ENCODE data around the gene C1QBP.
"Not testable (repeated sequence)": the region's sequence is repeated elsewhere in the genome, so short reads cannot be mapped to it uniquely, and the experiment has no call there.

C1QBP gene

DNA sequence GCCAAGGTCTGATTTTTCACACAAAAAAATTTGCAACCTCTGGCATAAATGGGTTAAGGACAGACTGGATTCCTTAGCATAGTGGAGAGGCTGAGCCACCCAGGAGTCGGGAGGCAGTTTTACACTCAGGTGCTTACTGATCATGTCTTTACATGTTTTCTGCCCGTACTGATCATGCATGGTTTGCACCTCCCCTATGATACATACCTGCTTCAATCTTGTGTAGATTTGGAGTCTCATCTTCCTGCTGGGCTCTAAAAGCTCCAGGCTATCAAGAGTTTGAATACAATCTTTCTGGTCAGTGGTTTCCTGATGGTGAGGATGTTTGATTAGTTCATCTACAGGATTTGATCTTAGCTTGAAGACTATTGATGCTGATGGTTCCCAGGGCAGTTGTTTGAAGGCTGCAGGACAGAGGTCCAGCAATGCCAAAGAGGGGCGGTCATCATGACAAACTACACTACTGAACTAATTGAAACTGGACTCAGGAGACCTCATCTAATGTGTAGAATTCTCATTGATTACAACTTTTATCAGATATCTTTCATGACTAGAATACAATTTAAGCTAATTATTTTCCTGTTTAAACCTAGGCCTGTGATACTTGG lies 6.9 kb downstream of the C1QBP start:
- DNase-seq: no peak

DNA sequence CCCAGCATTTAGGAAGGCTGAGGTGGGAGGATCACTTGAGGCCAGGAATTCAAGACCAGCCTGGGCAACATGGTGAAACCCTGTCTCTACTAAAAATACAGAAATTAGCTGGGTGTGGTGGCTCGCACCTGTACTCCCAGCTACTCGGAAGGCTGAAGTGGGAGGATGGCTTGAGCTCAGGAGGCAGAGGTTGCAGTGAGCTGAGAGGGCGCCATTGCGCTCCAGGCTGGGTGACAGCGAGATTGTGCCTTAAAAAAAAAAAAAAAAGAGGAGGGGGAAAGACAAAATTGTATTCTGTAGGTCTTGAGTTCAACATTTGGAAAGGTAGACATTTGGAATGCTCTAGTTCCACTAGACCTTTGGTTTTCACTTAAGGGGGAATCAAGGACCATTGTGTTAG lies 7.7 kb downstream of the C1QBP start:
- DNase-seq: not testable (repeated sequence)

DNA sequence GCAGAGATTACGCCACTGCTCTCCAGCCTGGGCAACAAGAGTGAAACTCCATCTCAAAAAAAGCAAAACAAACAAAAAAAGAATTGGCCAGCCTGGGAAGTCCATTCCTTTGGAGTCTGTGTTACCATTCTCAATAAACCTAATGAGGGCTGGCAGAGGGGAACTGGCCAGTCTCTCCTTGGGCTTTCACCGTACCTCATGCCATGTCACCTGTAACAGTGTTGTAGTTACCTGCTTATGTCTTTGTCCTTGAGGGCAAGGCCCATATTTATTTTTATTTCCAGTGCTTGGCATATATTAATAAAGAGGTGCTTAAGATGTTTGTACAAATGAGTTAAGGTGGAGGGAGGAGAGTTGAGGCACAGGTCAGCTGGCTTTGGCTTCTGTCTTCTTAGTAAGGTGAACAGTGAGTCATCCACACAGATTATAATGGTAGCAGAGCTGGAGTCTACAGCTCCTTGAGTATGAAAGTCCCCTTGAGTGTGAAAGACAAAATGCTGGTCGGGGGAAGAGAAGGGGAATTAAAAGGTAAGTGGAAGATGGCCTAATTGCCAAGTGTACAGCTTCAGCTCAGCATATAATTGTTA lies 8.4 kb downstream of the C1QBP start:
- DNase-seq: no peak

DNA sequence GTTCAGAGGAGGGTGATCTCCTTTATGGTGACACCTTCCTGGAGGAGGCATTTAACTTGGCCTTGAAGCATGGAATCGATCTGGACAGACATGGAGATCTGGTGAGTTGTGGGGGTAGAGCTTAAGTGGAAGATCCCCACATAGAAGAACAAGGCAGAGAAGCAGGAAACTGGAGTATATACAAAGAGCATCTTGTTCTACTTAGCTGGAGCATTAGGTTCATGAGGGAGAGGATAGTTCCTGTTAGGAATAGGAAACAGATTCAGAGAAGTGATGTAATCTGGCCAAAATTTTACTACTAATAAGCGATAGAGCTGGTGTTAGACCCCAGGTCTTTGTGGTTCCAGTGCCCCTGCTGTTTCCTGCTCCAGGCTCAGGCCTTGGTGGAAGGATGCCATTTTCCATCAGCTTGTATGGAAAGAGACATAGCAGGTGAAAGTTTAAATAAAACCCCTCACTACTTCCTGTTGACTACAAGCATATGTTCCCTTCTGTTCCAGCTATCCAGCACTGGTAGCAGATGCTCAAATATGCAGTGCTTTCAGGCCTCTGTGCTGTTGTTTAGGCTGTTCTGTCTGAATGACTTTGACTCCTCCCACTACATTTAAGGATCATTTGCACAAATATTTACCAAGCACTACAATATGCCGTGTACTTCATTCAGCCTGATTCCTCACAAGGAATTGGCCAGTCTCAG lies 9.6 kb downstream of the C1QBP start:
- no peak for DNase-seq

DNA sequence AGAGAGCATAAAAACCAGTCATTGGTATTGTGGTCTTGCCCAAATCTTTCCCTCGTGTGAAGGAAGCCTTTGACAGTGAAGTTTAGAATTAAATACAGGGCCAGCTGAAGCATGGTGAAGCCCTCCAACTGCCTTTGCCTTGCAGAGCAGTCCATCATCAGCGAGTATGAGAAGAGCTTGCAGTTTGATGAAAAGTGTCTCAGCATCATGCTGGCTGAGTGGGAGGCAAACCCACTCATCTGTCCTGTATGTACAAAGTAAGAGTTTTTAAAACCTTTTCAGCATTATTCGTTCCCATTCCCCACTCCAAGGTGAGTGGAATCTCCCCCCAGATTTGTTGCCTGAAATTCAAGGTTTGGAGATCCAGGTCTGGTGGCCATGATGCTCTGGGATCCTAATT lies 13.1 kb downstream of the C1QBP start:
- DNase-seq: no peak

DNA sequence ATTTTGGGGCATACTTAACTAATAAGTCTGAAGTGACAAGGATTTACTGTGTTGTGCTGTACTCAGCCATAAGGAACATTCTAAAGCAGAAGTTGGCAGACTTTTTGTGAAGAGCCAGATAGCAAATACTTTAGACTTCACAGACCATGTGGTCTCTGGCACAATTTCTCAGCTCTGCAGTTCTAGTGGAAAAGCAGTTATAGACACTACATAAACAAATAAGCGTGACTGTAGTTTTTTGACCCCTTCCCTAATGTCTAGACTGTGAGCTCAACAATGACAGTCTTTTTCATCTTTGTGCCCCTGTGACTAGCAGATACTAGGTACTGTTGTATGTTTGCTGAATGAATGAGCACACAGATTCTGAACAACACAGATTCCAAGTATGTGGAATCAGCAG lies 14.0 kb downstream of the C1QBP start:
- DNase-seq: no peak

DNA sequence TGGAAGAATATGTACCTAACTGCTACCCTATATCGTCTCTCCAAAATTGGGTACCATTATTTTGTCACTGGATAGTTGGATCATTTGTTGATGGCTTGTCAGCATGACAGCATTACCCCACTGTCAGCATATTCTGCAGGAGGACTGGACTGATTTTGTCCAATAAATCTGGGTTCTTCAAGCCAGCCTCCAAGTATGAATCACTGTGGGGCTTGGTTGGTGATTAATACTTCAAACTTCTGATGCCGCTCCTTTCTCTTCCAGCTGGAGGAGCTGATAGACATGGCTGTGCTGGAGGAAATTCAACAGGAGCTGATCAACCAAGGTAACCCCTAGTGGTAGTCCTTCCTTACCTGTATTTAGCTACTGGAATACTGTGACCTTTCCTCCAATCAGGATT lies 16.4 kb downstream of the C1QBP start:
- no peak for DNase-seq

DNA sequence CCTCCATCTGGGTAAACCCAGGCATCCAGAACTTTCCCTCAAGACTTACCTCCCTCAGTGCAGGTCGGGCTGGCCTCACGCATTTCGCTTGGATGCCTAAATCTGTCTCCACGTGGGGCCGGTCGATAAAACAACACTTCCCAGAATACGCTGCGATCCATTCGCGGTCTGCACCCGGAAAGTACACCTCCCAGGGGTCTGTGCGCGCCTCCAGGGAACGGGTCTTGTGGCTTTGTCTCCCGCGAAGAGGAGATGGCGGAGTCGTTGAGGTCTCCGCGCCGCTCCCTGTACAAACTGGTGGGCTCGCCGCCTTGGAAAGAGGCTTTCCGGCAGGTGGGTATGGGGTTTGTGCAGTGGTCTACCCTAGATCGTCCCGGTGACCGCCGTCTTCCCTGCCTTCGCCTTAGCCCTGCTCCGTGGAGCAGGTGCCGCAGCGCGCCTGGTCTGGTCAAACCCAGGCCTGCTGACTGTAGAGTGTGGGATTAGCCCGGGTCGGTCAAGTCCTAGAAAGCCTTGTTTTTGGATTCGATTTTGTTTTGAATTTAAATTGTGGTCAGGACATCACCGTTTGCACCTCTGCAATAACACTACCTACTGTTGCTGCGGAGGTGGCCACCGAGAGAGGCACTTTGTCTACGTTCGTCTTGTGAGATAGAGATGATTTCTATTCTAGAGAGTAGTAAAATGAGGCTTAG lies 18.8 kb downstream of the C1QBP start, which contains the start of gene RPAIN:
Gene RPAIN (plus strand): TSS at position 224 of the 695 bp plus-strand sequence. CDS start 29 bp downstream, at position 253.
- DNase-seq: peak; percentile 72

DNA sequence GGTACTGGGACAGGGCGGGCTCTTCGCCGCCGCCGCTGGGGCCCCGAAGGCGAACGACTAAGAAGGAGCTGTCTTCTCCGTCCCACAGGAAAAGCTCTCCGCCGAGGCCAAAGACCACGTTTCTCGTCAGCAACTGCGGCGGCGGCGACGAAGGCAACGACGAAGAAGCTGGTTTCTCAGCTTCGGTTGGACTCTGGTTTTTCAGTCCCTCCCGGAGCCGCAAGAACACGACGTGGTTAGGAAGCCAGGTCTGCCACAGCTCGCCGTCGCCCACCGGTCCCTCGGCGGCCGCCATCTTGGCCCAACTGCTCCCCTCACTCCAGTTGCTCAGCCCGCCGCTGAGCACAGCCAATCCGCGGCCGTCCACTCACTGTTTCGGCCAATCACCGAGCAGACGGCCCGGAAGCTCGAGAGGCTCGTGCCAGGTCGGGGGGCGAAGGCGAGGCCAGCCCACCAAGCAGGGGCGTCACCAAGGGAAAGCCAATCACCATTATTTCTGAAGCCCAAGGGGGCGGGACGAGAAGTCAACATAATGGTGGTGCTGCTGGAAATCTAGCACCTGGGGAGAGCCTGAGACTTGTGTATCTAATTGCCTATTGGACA lies 19.5 kb downstream of the C1QBP start, which contains the start of gene NUP88:
Gene NUP88 (minus strand): TSS at position 307 of the 603 bp plus-strand sequence. CDS start 12 bp downstream, at position 295.
- peak; percentile 91 for DNase-seq

DNA sequence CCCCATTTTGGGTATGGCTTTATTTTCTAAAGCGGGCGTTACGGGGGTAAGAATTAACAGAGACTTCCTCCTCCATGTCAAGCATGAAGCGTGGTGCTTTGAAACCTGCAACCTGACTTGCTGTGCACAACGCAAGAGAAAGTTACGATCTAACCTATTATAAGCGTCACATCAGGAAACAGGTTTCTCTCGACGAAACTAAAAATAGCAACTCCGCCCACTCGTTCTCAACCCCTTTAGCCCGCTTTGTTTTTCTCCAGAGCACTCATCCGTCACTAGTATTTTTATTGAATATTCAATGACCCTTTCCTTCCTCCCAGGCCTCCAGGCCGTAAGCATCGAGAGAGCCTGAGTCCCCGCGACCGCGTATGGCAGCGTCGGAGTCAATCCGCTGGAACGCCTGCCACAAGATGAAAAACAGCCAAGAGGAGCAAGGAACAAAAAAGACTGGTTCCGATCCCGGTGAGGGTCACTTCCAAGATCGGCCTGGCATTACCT lies 20.0 kb downstream of the C1QBP start:
- peak; percentile 59 for DNase-seq

DNA sequence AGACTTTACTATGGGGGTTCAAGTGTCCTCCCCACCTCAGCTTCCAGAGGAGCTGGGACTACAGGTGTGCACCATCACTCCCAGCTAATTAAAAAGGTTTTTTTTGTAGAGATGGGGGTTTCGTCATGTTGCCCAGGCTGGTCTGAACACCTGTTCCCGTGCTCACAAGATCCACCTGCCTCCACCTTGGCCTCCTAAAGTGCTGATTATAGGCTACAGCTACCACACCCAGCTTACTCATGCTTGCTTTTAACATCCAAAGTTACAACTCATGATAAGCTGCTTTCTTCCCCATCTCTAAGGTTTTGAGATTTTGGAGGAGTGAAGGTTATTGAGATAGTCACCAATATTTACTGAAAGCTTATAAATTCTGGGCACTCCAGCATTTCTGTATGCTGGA lies 22.1 kb downstream of the C1QBP start:
- DNase-seq: no peak

DNA sequence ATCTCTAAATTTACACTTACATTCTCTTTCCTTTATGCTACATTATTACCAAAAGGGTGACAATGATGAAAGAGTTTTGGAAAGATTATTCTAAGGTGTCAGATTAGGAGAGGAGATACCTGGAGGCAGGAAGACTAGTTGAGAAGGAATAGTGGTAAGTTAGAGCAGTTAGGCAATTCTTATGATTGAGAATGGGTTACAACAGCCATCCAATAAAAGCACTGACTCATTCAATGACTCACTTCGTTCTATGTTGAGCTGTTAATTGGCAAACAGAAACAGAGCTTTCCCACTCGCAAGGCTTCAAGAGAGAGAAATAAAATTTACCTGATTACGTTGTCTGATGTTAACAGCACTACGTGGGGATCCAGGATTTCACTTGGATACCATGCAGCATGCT lies 25.3 kb downstream of the C1QBP start:
- DNase-seq: no peak

DNA sequence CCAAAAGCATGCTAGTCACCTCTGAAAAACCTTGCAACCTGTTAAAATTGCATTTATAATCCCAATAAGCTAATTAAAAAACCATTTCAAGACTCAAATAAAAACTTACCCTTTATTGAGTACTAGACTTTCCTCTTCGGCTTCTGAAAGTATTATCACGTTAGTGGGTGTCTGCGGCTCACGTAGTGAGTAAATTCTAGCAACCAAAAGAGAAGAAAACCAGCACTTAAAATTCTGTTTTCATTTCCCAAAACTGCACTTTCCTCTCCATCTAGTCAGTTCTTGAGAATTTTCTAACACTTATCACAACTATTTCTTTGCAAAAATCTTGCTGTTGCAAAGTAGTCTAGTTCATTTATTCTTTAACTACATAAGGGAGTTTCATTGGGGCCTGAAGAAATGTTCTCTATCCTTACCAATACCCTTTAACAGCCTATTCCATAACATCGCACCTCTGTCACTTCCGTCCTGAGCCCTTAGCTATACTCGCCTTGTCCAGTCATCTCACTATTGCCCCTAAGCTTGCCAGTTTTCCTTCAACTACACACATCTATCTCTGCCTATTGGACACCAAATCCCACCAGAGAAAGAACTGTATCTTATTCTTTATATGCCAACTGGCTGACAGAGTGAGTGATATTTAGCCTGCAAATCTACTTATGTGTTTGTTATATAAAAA lies 28.2 kb downstream of the C1QBP start:
- DNase-seq: no peak

DNA sequence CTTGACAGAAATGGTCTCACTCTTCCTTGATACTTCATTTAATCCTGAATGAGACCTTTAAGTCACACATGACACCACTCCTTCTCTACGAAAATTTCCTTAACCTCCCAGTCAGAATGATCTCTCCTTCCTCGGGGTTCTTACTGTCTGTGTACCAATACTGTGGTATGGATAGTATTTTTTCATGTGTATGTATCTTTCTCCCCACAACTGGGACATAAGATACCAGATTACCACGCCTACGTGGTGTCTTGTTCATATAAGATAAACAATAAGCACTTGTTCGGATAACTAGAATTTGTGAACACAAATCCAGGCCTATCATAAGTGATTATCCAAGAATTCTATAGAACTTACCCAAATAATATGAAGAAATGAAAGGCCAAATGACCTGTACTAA lies 30.8 kb downstream of the C1QBP start:
- DNase-seq: no peak

DNA sequence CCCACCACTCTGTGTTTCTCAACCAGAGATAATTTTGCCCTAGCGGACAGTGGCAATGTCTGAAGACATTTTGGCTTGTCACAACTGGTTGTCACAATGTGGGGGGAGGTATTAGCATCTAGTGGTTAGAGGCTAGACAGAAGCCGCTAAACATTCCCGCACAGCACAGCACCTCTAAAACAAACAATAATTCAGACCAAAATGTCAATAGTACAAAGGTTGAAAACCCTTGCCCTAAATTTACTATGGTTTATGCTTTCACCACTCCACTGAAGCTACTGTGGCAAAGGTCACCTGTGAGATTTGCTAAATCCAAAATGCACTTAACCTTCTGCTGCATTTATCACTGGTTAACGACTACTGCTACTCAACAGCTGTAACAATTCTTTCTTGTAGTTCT lies 33.6 kb downstream of the C1QBP start:
- no peak for DNase-seq

DNA sequence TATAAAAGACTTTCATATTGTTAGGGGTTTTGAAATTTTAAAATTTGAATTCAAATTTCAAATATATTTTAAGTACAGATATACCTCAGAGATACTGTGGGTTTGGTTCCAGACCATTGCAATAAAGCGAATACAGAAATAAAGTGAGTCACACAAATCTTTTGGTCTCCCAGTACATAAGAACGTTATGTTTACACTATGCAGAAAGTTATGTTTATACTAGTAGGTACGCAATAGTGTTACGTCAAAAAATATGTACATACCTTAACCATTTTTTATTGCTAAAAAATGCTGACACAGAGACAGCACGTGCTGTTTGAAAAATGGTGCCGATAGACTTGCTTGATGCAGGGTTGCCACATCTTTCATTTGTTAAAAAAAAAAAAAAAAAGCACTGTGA lies 39.2 kb downstream of the C1QBP start:
- DNase-seq: no peak

DNA sequence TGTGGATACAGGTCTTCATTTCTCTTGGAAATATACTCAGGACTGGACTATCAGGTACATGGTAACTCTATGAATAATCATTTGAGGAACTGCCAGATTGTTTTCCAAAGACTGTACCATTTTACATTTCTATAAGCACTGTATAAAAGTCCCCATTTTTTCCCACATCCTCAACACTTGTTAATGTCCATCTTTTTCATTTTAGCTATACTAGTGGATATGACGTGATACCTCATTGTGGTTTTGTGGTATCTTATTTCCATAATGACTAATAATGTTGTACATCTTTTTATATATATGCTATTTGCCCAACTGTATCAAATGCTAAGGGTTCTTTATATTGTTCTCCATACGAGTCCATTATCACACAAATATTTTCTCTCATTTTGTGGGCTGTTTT lies 42.3 kb downstream of the C1QBP start:
- no peak for DNase-seq

DNA sequence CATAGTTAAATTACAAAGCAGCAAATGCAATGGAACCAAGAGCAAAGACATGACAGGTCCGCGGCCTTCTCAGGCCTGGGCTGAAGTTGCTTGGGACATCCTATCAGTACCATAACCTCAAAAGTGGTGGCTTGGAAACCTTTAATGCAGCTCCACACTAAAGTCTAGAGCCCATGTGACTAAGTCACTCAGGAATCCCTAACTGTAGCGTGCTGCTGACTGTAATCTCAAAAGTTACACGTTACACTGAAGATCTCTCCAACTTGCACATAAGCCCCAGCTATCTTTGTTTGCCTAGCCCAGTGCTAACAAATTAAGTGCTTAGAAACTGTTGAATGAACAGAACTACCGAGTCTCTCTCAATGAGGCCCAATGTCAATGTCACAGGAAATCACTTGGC lies 47.3 kb downstream of the C1QBP start:
- DNase-seq: no peak

Data from activated CD4-positive, CD25-positive, alpha-beta regulatory T cell treated with anti-CD3 and anti-CD28 coated beads, Interleukin-2, amount 50 U/mL, for 72 hours (primary cell).